ENCODE data around the gene ADAMTS18. TPM values are rescaled to one million over a fixed set of nuclear protein-coding genes. Genes with fewer than 3 reads are reported as not detected.

The ADAMTS18 gene
- total and polyA plus RNA-seq, 9 of the 15 experiments (the other 6 are each of a cell fraction or from before 2014, with no cell fraction given), result not detected

DNA sequence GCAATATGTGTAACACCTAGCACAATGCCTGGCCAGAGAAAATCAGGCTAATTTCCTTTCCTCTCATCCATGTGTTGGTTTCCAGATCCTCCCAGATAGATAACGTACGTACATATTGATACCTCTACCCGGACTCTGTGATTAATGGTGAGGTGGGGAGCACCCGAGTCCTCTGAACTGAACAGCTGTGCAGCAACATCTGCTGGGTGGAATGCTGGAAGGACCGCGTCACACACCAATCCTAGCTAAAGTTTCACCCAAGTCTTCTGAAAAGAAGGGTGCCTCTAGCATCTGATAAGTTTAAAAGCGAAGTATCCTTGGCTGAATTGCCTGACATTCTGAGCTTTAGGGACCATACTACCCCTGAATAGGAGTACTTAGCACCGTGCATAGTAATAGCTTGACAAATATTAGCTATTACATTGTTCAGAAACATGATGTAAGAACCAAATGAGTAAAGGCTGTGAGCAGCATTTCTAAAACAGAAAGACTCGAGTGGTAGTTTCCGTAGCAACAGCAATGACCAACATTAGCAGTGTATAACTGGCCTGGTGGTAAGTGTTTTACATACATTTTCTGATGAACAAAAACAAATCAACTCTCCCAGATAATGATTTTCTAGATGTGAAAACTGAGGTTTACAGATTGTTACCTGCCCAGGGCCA, 144.3 kb downstream of the ADAMTS18 start:
- intact Hi-C loops (cut with micrococcal nuclease), result no loop called here
- DNase-seq (ENCODE audit: extremely low read depth in 1 of 4, low spot score in 3 of 4) (no peak), ATAC-seq (no peak), FAIRE-seq (no peak)
- no peak overlapping the region for H2AFZ ChIP-seq (ENCODE audit: low read depth, low read length)
- WGBS (ENCODE audit: insufficient coverage, low coverage, missing lambda C conversion rate), result 0% methylated on average over 10 of the region's 10 CpGs
- H3K79me2 ChIP-seq (ENCODE audit: control insufficient read depth, insufficient read depth, low read length), result no peaks in the 10 kb centered on the region
- H3K9me3 ChIP-seq (replicated peaks; ENCODE audit: control insufficient read depth, insufficient read depth, low read depth, low read length), result no peaks in the 10 kb centered on the region
- no peak overlapping the region for H3K9ac ChIP-seq (ENCODE audit: insufficient read depth in 1 of 2, low read depth in 2 of 2, low read length in 2 of 2)
- no peak overlapping the region for H3K27ac ChIP-seq (ENCODE audit: extremely low read depth, low read depth, low read length)
- H3K4me1 ChIP-seq (replicated peaks in 1 of 2; ENCODE audit: control insufficient read depth in 2 of 2, insufficient read depth in 2 of 2, low read length in 2 of 2), result no peaks in the 10 kb centered on the region
- no peaks in the 10 kb centered on the region; a peak in 1 of 5 replicates for H3K27me3 ChIP-seq (ENCODE audit: control insufficient read depth in 2 of 2, insufficient read depth in 2 of 2, low read length in 2 of 2)
- BruUV-seq (replicated peaks), result no TSS peak
- no peaks in the 10 kb centered on the region for H3K9me1 ChIP-seq (ENCODE audit: control insufficient read depth, insufficient read depth, low read length)
- H3K36me3 ChIP-seq (ENCODE audit: control insufficient read depth, insufficient read depth, low read length), result no peaks in the 10 kb centered on the region
- ChIA-PET CTCF (ENCODE audit: low intra/inter-chr PET ratio) (no interaction called here), POLR2A (no interaction called here)
- H3K4me2 ChIP-seq (ENCODE audit: insufficient read depth, low read length), result no peak overlapping the region
- in situ Hi-C loops (cut with MboI), result no loop called here
- no peak overlapping the region for H3K4me3 ChIP-seq
- no peaks in the 10 kb centered on the region; the same call in 1 of the 2 replicates for H4K20me1 ChIP-seq (replicated peaks; ENCODE audit: control insufficient read depth, insufficient read depth, low read length)
- TF ChIP-seq, protein P1, sequence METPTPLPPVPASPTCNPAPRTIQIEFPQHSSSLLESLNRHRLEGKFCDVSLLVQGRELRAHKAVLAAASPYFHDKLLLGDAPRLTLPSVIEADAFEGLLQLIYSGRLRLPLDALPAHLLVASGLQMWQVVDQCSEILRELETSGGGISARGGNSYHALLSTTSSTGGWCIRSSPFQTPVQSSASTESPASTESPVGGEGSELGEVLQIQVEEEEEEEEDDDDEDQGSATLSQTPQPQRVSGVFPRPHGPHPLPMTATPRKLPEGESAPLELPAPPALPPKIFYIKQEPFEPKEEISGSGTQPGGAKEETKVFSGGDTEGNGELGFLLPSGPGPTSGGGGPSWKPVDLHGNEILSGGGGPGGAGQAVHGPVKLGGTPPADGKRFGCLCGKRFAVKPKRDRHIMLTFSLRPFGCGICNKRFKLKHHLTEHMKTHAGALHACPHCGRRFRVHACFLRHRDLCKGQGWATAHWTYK (CRISPR knock-in tag; IDR thresholded peaks at IDR 0.05), result no peak
- TF ChIP-seq IFI16 (CRISPR knock-in tag; IDR thresholded peaks at IDR 0.05) (no peak), RBM15 (IDR thresholded peaks at IDR 0.05; ENCODE audit: insufficient read depth, low read length) (no peak), MECOM (CRISPR knock-in tag; IDR thresholded peaks at IDR 0.05) (no peak), PHF21A (IDR thresholded peaks at IDR 0.05; ENCODE audit: borderline replicate concordance, low read depth) (no peak), PCBP2 (IDR thresholded peaks at IDR 0.05; ENCODE audit: low read depth, low read length, poor library complexity, severe bottlenecking) (no peak), ZBTB12 (CRISPR knock-in tag; IDR thresholded peaks at IDR 0.05) (no peak), OTX1 (CRISPR knock-in tag; IDR thresholded peaks at IDR 0.05) (no peak), MTA1 (IDR thresholded peaks at IDR 0.05; ENCODE audit: borderline replicate concordance) (no peak), HMGXB4 (CRISPR knock-in tag; IDR thresholded peaks at IDR 0.05) (no peak), MBD1 (CRISPR knock-in tag; IDR thresholded peaks at IDR 0.05) (no peak)
- TF ChIP-seq, protein P2, sequence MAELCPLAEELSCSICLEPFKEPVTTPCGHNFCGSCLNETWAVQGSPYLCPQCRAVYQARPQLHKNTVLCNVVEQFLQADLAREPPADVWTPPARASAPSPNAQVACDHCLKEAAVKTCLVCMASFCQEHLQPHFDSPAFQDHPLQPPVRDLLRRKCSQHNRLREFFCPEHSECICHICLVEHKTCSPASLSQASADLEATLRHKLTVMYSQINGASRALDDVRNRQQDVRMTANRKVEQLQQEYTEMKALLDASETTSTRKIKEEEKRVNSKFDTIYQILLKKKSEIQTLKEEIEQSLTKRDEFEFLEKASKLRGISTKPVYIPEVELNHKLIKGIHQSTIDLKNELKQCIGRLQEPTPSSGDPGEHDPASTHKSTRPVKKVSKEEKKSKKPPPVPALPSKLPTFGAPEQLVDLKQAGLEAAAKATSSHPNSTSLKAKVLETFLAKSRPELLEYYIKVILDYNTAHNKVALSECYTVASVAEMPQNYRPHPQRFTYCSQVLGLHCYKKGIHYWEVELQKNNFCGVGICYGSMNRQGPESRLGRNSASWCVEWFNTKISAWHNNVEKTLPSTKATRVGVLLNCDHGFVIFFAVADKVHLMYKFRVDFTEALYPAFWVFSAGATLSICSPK (IDR thresholded peaks at IDR 0.05; ENCODE audit: borderline replicate concordance), result no peak
- TF ChIP-seq, protein P3, sequence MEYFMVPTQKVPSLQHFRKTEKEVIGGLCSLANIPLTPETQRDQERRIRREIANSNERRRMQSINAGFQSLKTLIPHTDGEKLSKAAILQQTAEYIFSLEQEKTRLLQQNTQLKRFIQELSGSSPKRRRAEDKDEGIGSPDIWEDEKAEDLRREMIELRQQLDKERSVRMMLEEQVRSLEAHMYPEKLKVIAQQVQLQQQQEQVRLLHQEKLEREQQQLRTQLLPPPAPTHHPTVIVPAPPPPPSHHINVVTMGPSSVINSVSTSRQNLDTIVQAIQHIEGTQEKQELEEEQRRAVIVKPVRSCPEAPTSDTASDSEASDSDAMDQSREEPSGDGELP (CRISPR knock-in tag; IDR thresholded peaks at IDR 0.05; ENCODE audit: borderline replicate concordance), result no peak
